Trophoblast cell (in vitro differentiated cells and primary cell): ENCODE results near the gene MYH9.
A peak's percentile ranks its signal among the peaks of the same experiment; 100 is the strongest.

Experiments
- DNase-seq, 2 donors: peaks; one replicate each; pipeline ENCODE4 v3.0.0-alpha.2; 2016
- H2AFZ ChIP-seq: 2 replicates; pipeline ENCODE4 v1.6.1; 2013; ENCODE audit warnings: low read length, moderate library complexity, mild to moderate bottlenecking; ENCODE audit not compliant: insufficient read depth, poor library complexity
- H2AK5ac ChIP-seq: 2 replicates; pipeline ENCODE4 v1.6.1; 2013; ENCODE audit warnings: mild to moderate bottlenecking, low read length
- H2BK120ac ChIP-seq: 2 replicates; pipeline ENCODE4 v1.6.1; 2013; ENCODE audit warnings: low read length, mild to moderate bottlenecking, moderate library complexity; ENCODE audit not compliant: insufficient read depth, poor library complexity
- H2BK12ac ChIP-seq: 2 replicates; pipeline ENCODE4 v1.6.1; 2013; ENCODE audit warnings: mild to moderate bottlenecking, low read length, moderate library complexity
- H2BK5ac ChIP-seq: 2 replicates; pipeline ENCODE4 v1.6.1; 2013; ENCODE audit warnings: low read length, low read depth, moderate library complexity, mild to moderate bottlenecking; ENCODE audit not compliant: poor library complexity
- H3K14ac ChIP-seq: 2 replicates; pipeline ENCODE4 v1.6.1; 2013; ENCODE audit warnings: mild to moderate bottlenecking, low read length
- H3K18ac ChIP-seq: 2 replicates; pipeline ENCODE4 v1.6.1; 2013; ENCODE audit warnings: mild to moderate bottlenecking, low read length
- H3K23ac ChIP-seq: 2 replicates; pipeline ENCODE4 v1.6.1; 2013; ENCODE audit warnings: low read length
- H3K27ac ChIP-seq: 2 replicates; pipeline ENCODE4 v1.5.1; 2013; ENCODE audit warnings: low read depth, mild to moderate bottlenecking, inconsistent platforms, low read length, moderate library complexity
- H3K27me3 ChIP-seq: 2 replicates; pipeline ENCODE4 v1.6.1; 2013; ENCODE audit warnings: inconsistent platforms, mild to moderate bottlenecking, low read length, moderate library complexity; ENCODE audit not compliant: insufficient read depth
- H3K36me3 ChIP-seq, 2 experiments: 1 replicate in 1 of 2; 2 replicates in 1 of 2; pipeline ENCODE4 v1.6.1; 2013; ENCODE audit warnings: low read length in 2 of 2, mild to moderate bottlenecking in 2 of 2, moderate library complexity in 1 of 2; ENCODE audit not compliant: insufficient read depth in 2 of 2, control insufficient read depth in 1 of 2
- H3K4ac ChIP-seq: 2 replicates; pipeline ENCODE4 v1.6.1; 2013; ENCODE audit warnings: low read depth, mild to moderate bottlenecking, low read length, moderate library complexity
- H3K4me1 ChIP-seq, 2 experiments: 1 replicate in 1 of 2; 2 replicates in 1 of 2; pipeline ENCODE4 v1.6.1; 2013; ENCODE audit warnings: low read length in 2 of 2, mild to moderate bottlenecking in 2 of 2, moderate library complexity in 1 of 2; ENCODE audit not compliant: insufficient read depth in 2 of 2, control insufficient read depth in 1 of 2
- H3K4me2 ChIP-seq: 2 replicates; pipeline ENCODE4 v1.6.1; 2013; ENCODE audit warnings: inconsistent platforms, mild to moderate bottlenecking, low read length, moderate library complexity
- H3K4me3 ChIP-seq: 2 replicates; pipeline ENCODE4 v1.5.1; 2013; ENCODE audit warnings: mild to moderate bottlenecking, low read depth, low read length, inconsistent platforms
- H3K79me1 ChIP-seq: one replicate; pipeline ENCODE4 v1.6.1; 2013; ENCODE audit warnings: low read length
- H3K79me2 ChIP-seq: 2 replicates; pipeline ENCODE4 v1.6.1; 2013; ENCODE audit warnings: low read length, mild to moderate bottlenecking; ENCODE audit not compliant: control insufficient read depth, insufficient read depth, poor library complexity
- H3K9ac ChIP-seq: 2 replicates; pipeline ENCODE4 v1.6.1; 2013; ENCODE audit warnings: mild to moderate bottlenecking, low read length
- H3K9me3 ChIP-seq: 2 replicates; pipeline ENCODE4 v1.6.1; 2013; ENCODE audit warnings: low read depth, mild to moderate bottlenecking, control low read depth, inconsistent platforms, low read length; ENCODE audit not compliant: insufficient read depth
- H4K12ac ChIP-seq: 2 replicates; pipeline ENCODE4 v1.6.1; 2013; ENCODE audit warnings: low read depth, mild to moderate bottlenecking, low read length, moderate library complexity
- H4K8ac ChIP-seq: 2 replicates; pipeline ENCODE4 v1.6.1; 2013; ENCODE audit warnings: low read depth, mild to moderate bottlenecking, low read length, moderate library complexity
- H4K91ac ChIP-seq: one replicate; pipeline ENCODE4 v1.6.1; 2013; ENCODE audit warnings: low read depth, mild to moderate bottlenecking, low read length, moderate library complexity
- whole genome bisulfite sequencing: extraction: QIAGEN DNeasy Blood & Tissue Kit; methylation state at CpG from one replicate; pipeline ENCODE4 v1.1.7; 2013; ENCODE audit warnings: missing lambda C conversion rate; ENCODE audit not compliant: insufficient read length, insufficient coverage; ENCODE audit errors: extremely low coverage; 5-methylcytosine and 5-hydroxymethylcytosine counted together

MYH9 gene

DNA sequence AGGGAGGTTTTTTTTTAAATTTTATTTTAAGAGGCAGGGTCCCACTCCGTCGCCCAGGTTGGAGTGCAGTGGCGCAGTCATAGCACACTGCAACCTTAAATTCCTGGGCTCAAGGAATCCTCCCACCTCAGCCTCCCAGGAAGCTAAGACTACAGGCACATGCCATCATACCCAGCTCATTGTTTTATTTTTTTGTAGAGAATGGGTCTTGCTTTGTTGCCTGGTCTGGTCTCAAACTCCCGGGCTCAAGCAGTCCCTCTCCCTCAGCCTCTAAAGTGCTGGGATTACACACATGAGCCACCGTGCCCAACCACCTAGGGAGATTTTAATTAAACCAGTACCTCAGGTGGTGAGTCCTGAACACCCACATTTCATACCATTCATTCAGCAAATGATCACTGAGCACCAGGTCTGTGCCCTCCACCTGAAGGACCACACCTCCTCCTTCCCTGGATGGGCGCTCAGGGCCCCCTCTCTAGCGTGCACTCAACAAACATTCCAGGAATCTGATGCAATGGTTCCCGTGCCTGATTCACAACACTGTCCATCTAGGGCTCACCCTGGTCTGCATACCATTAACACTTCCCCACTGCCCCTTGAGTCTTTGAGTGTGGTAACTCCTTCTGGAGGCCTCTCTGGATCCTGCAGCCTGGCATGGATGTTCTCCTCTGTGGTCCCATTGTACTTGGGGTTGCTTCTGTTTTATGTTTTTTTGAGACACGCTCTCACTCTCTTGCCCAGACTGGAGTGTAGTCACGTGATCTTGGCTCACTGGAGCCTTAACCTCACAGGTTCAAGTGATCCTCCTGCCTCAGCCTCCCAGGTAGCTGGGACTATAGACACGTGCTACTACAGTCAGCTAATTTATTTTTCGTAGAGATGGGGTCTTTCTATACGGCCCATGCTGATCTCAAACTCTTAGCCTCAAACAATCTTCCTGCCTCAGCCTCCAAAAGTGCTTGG is 9.6 kb upstream of the MYH9 start:
- no peaks in the 10 kb centered on the region for H3K27me3 ChIP-seq
- no peak overlapping the region for H2AFZ ChIP-seq
- no peak overlapping the region for H3K4me2 ChIP-seq
- H4K12ac ChIP-seq = no peak overlapping the region
- H3K4ac ChIP-seq = no peak overlapping the region
- no peaks in the 10 kb centered on the region for H3K9me3 ChIP-seq
- no peak overlapping the region for H3K18ac ChIP-seq
- no peak overlapping the region for H3K27ac ChIP-seq
- H2BK120ac ChIP-seq = peak overlapping the region; percentile 10
- H3K4me3 ChIP-seq = no peak overlapping the region
- no peak overlapping the region for H3K14ac ChIP-seq
- H3K79me1 ChIP-seq = peaks cover 5% of the 10 kb centered on the region
- peak overlapping the region; percentile 3 for H4K91ac ChIP-seq
- H2BK5ac ChIP-seq = no peak overlapping the region
- no peak overlapping the region for H3K9ac ChIP-seq
- no peaks in the 10 kb centered on the region for H3K36me3 ChIP-seq
- peaks cover 24 to 25% of the 10 kb centered on the region in 2 experiments for H3K4me1 ChIP-seq
- DNase-seq = peak; percentile 56 to 61
- WGBS = no CpG with 5 or more reads among the region's 13 CpGs
- H3K23ac ChIP-seq = no peak overlapping the region
- H4K8ac ChIP-seq = no peak overlapping the region
- peak overlapping the region; percentile 38 for H2BK12ac ChIP-seq
- H3K79me2 ChIP-seq = no peaks in the 10 kb centered on the region
- H2AK5ac ChIP-seq = peak overlapping the region; percentile 27

GRCh38 chr22:36395915-36396314 is 8.1 kb upstream of the MYH9 start:
- Histone ChIP-seq H2BK12ac (no peak overlapping the region), H4K91ac (no peak overlapping the region), H2AFZ (no peak overlapping the region), H3K23ac (no peak overlapping the region), H2BK5ac (no peak overlapping the region), H4K8ac (no peak overlapping the region), H3K36me3 (no peaks in the 10 kb centered on the region), H3K79me2 (no peaks in the 10 kb centered on the region), H2BK120ac (peak overlapping the region; percentile 2), H3K4ac (no peak overlapping the region), H3K79me1 (peaks cover 5% of the 10 kb centered on the region), H3K14ac (no peak overlapping the region), H3K4me1 (peaks cover 24 to 25% of the 10 kb centered on the region in 2 experiments), H3K4me2 (no peak overlapping the region), H3K27ac (peak overlapping the region; percentile 2), H3K9ac (no peak overlapping the region), H3K18ac (no peak overlapping the region), H2AK5ac (no peak overlapping the region), H3K9me3 (no peaks in the 10 kb centered on the region), H3K27me3 (no peaks in the 10 kb centered on the region), H3K4me3 (no peak overlapping the region), H4K12ac (no peak overlapping the region)
- WGBS = no CpG with 5 or more reads among the region's 2 CpGs
- DNase-seq = peak; percentile 81 to 98

- peak; percentile 85 to 88 for DNase-seq
These were observed 7.5 kb upstream of the MYH9 start for GRCh38 chr22:36395055-36395849.

DNA sequence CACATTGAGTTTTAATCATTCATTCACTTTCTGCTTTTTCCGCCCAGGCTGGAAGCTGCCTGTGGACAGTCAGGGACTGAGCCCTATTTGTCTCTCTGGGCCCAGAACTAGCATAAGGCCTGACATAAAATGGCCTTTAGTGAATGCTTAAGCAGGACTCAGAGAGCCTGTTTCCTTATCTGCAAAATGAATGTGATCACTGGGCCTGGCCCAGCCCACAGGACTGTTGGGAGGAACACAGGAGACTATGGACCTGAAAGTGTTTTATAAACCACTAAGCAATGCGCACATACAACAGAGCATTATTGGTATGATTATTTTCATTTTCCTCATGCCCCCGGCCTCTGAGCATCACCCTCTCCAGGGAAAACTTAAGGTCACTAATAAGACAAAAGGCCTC is 3.9 kb upstream of the MYH9 start:
- no peaks in the 10 kb centered on the region for H3K9me3 ChIP-seq
- no peak overlapping the region for H2AK5ac ChIP-seq
- H3K4me1 ChIP-seq = peaks cover 12 to 17% of the 10 kb centered on the region in 2 experiments
- DNase-seq = no peak
- no peak overlapping the region for H4K8ac ChIP-seq
- peaks cover 0 to 3% of the 10 kb centered on the region in 2 experiments for H3K36me3 ChIP-seq
- H3K27me3 ChIP-seq = no peaks in the 10 kb centered on the region
- H3K27ac ChIP-seq = no peak overlapping the region
- no peak overlapping the region for H4K12ac ChIP-seq
- H2BK5ac ChIP-seq = no peak overlapping the region
- H3K14ac ChIP-seq = no peak overlapping the region
- H3K18ac ChIP-seq = no peak overlapping the region
- H3K9ac ChIP-seq = no peak overlapping the region
- no peak overlapping the region for H2BK120ac ChIP-seq
- peaks cover 11% of the 10 kb centered on the region for H3K79me2 ChIP-seq
- H2AFZ ChIP-seq = no peak overlapping the region
- no peak overlapping the region for H2BK12ac ChIP-seq
- no CpG with 5 or more reads among the region's 3 CpGs for WGBS
- H3K4me2 ChIP-seq = no peak overlapping the region
- H3K4me3 ChIP-seq = no peak overlapping the region
- no peak overlapping the region for H3K23ac ChIP-seq
- no peak overlapping the region for H4K91ac ChIP-seq
- no peak overlapping the region for H3K4ac ChIP-seq
- peaks cover 18% of the 10 kb centered on the region for H3K79me1 ChIP-seq

More at GRCh38 chr22:36395055-36395849, 7.5 kb upstream of the MYH9 start:
- H4K91ac ChIP-seq = no peak overlapping the region
- no peak overlapping the region for H3K27ac ChIP-seq
- WGBS = no CpG with 5 or more reads among the region's 12 CpGs
- peaks cover 24 to 25% of the 10 kb centered on the region in 2 experiments for H3K4me1 ChIP-seq
- H3K9ac ChIP-seq = no peak overlapping the region
- H4K12ac ChIP-seq = no peak overlapping the region
- no peaks in the 10 kb centered on the region for H3K79me2 ChIP-seq
- peak overlapping the region; percentile 9 for H2BK120ac ChIP-seq
- H2AK5ac ChIP-seq = no peak overlapping the region
- no peak overlapping the region for H3K4me2 ChIP-seq
- peak overlapping the region; percentile 10 for H2BK12ac ChIP-seq
- H3K4me3 ChIP-seq = no peak overlapping the region
- no peak overlapping the region for H4K8ac ChIP-seq
- H2BK5ac ChIP-seq = no peak overlapping the region
- H2AFZ ChIP-seq = no peak overlapping the region
- H3K9me3 ChIP-seq = no peaks in the 10 kb centered on the region
- no peaks in the 10 kb centered on the region for H3K27me3 ChIP-seq
- peak overlapping the region; percentile 1 for H3K14ac ChIP-seq
- H3K79me1 ChIP-seq = peaks cover 5% of the 10 kb centered on the region
- H3K23ac ChIP-seq = no peak overlapping the region
- H3K36me3 ChIP-seq = no peaks in the 10 kb centered on the region
- H3K4ac ChIP-seq = no peak overlapping the region
- H3K18ac ChIP-seq = no peak overlapping the region
